Stimulated activated CD4-positive, alpha-beta T cell treated with anti-CD3 and anti-CD28 coated beads, Interleukin-1b, Interleukin-23, amount 100 ng/mL, for 48 hours (primary cell): Measurements from ENCODE around the gene ATP8A1.
"Not testable (repeated sequence)": the region's sequence is repeated elsewhere in the genome, so short reads cannot be mapped to it uniquely, and the experiment has no call there.

Source experiments
- DNase-seq: peaks from one replicate; pipeline ENCODE4 v3.0.0-alpha.2; 2020

ATP8A1 gene

GRCh38 chr4:42497142-42497910, 159.6 kb downstream of the ATP8A1 start:
- DNase-seq = no peak

- no peak for DNase-seq
These were observed 163.9 kb downstream of the ATP8A1 start for GRCh38 chr4:42492962-42493361.

- DNase-seq = no peak
These were observed 166.9 kb downstream of the ATP8A1 start for GRCh38 chr4:42490015-42490414.

GRCh38 chr4:42489095-42489494, 167.8 kb downstream of the ATP8A1 start:
- DNase-seq = no peak

- DNase-seq = no peak
These were observed 168.4 kb downstream of the ATP8A1 start for GRCh38 chr4:42488554-42488953.

- no peak for DNase-seq
These were observed 168.8 kb downstream of the ATP8A1 start for GRCh38 chr4:42488114-42488513.

- no peak for DNase-seq
These were observed 169.7 kb downstream of the ATP8A1 start for GRCh38 chr4:42487230-42487629.

- DNase-seq = not testable (repeated sequence)
These were observed 170.7 kb downstream of the ATP8A1 start for GRCh38 chr4:42486156-42486555.

- no peak for DNase-seq
These were observed 172.3 kb downstream of the ATP8A1 start for GRCh38 chr4:42484630-42485029.

GRCh38 chr4:42483426-42484379, 173.2 kb downstream of the ATP8A1 start:
- no peak for DNase-seq

GRCh38 chr4:42482516-42483327, 174.2 kb downstream of the ATP8A1 start:
- DNase-seq = no peak

GRCh38 chr4:42480717-42481116, 176.2 kb downstream of the ATP8A1 start:
- no peak for DNase-seq

GRCh38 chr4:42480281-42480680, 176.6 kb downstream of the ATP8A1 start:
- DNase-seq = no peak

GRCh38 chr4:42478946-42479345, 178.0 kb downstream of the ATP8A1 start:
- DNase-seq = no peak

- DNase-seq = no peak
These were observed 178.4 kb downstream of the ATP8A1 start for GRCh38 chr4:42478509-42478908.

- DNase-seq = no peak
These were observed 182.5 kb downstream of the ATP8A1 start for GRCh38 chr4:42474406-42474805.

- DNase-seq = no peak
These were observed 183.7 kb downstream of the ATP8A1 start for GRCh38 chr4:42473071-42473684.

- DNase-seq = no peak
These were observed 185.0 kb downstream of the ATP8A1 start for GRCh38 chr4:42471896-42472295.

- no peak for DNase-seq
These were observed 186.9 kb downstream of the ATP8A1 start for GRCh38 chr4:42470023-42470422.

- not testable (repeated sequence) for DNase-seq
These were observed 189.1 kb downstream of the ATP8A1 start for GRCh38 chr4:42467777-42468176.

- no peak for DNase-seq
These were observed 190.5 kb downstream of the ATP8A1 start for GRCh38 chr4:42466273-42466844.

- DNase-seq = no peak
These were observed 192.3 kb downstream of the ATP8A1 start for GRCh38 chr4:42464550-42465094.
